GM10266 (cell line): Measurements from ENCODE around the gene TREX2.

ENCODE experiments used
- DNase-seq: peaks from one replicate; pipeline ENCODE4 v3.0.0; 2012; ENCODE audit errors: extremely low spot score
- CTCF ChIP-seq: IDR thresholded peaks from 2 replicates; pipeline ENCODE4 v1.5.1; 2012; ENCODE audit warnings: mild to moderate bottlenecking, low read depth; ENCODE audit not compliant: control insufficient read depth, insufficient read depth; ENCODE audit errors: missing control alignments

TREX2 gene

GRCh38 chrX:153460826-153461225 is 15.0 kb upstream of the TREX2 start:
- DNase-seq: peak; percentile 48
- peak; percentile 71 for TF ChIP-seq CTCF

GRCh38 chrX:153459986-153460385 is 14.1 kb upstream of the TREX2 start:
- DNase-seq: no peak
- no peak for TF ChIP-seq CTCF

GRCh38 chrX:153458476-153458875 is 12.6 kb upstream of the TREX2 start:
- no peak for TF ChIP-seq CTCF
- DNase-seq: no peak

GRCh38 chrX:153457827-153458466 is 12.1 kb upstream of the TREX2 start:
- DNase-seq: no peak
- TF ChIP-seq CTCF: no peak

- no peak for DNase-seq
- no peak for TF ChIP-seq CTCF
These were observed 11.4 kb upstream of the TREX2 start for GRCh38 chrX:153457136-153457825.

GRCh38 chrX:153456704-153457103 is 10.8 kb upstream of the TREX2 start:
- no peak for TF ChIP-seq CTCF
- no peak for DNase-seq

- no peak for TF ChIP-seq CTCF
- DNase-seq: no peak
These were observed 10.3 kb upstream of the TREX2 start for GRCh38 chrX:153456161-153456560.
